Loucy (cell line): ENCODE measurements around the gene TENM4.

Experiments
- CTCF ChIP-seq: fragments of 200-600 bp; sonication (generic); conservative IDR thresholded peaks from 2 replicates; pipeline ENCODE4 v1.5.1; 2014; ENCODE audit warnings: mild to moderate bottlenecking, antibody characterized with exemption, low read length
- EZH2phosphoT487 ChIP-seq: fragments of 200-600 bp; IDR thresholded peaks from 2 replicates; pipeline ENCODE4 v1.6.1; 2018; ENCODE audit warnings: antibody characterized with exemption, mild to moderate bottlenecking, moderate library complexity, borderline replicate concordance

- TF ChIP-seq CTCF: no peak
- no peak for TF ChIP-seq EZH2phosphoT487
Observed at GRCh38 chr11:78870655-78871054, 570.2 kb downstream of the TENM4 start.
